ENCODE measurements around the gene AHCTF1.

Gene AHCTF1

DNA sequence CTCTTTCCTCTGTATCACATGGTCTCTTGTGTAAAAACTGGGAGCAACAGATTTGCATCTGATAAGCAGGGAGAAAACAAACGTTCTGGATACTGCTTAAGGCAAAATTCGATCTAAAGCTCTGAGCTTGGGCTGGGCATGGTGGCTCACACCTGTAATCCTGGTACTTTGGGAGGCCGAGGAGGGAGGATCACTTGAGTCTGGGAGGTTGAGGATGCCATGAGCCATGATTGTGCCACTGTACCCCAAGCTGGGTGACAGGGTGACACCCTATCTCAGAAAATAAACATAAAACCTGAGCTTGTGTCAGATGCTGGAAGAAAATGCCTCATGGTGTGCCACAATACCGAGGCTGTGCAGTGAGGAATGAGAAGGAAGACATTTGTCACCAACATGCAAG lies 133.6 kb downstream of the AHCTF1 start:
- DNase-seq (ENCODE audit: low spot score) = no peak

DNA sequence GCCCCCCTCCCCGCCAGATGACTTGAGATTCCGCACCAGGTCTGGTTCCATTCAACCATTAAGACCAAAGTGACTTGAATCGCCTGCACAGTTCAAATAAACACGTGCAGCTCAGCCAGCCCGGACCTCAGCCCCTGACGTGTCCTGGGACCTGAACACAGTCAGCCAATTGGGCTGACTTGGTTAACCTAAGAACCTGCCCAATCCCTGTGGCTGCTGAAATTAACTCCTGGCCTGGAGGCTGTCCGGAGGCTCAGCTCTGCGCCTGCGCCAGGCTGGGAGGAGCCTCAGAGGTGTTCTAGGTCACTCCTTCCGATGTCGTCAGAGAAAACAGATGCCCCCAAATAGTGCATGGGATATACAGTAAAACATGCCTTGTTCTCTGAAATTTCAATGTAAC lies 134.2 kb downstream of the AHCTF1 start:
- no peak for DNase-seq (ENCODE audit: low spot score)

DNA sequence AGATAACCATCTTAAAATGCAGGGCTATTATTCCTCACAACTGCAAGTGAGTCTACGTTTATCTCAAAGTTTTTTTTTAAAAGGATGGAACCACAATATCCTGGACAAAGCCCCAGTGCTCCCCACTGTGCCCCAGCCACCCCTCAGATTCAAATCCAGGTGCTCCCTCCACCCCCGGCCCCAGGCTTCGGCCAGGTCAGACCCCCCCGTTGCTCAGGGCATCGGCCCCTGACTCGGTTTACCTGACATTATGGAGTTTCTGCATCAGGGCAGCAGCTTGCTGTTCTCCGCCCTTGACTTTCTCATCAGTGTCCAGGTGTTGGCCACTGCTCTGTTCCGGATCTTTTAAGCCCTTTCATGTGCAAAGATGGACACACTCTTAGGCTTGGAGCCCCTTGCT lies 134.6 kb downstream of the AHCTF1 start:
- no peak for DNase-seq (ENCODE audit: low spot score)

DNA sequence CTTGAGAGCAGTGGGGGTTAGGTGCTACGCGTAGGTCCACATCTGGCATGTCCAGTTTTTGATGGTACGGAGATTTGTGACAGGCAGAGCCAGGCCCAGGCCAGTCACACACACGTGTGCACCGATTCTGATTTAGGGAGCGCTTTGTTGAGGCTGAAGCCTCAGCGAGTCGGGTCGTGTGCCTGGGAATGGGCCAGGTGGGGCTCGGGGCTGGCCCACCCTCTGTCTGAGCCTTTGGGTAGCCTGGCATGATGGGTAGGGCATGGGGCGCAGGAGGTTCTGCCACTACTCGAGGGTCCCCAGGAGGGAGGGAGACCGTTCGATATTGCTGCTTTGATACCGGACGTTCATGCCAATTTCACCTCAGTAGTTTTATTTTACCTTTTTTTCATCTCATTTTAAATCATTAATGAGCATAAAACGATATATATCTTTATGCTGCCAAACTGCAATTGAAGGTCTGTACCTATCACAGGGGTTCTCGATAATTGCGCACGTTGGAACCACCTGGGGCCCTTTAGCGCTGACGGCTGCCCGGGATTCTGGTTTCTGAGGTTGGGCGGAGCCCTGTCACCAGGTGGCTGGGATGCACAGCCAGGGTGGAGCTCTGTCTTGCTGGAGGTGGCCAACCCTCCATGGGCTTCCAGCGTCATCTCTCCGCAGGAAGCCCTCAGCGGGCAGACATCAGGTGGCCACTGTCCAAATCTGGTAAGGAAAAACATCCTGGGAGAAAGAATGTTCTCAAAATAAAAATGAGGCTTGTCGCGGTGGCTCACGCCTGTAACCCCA lies 135.6 kb downstream of the AHCTF1 start:
- DNase-seq (ENCODE audit: low spot score) = no peak

DNA sequence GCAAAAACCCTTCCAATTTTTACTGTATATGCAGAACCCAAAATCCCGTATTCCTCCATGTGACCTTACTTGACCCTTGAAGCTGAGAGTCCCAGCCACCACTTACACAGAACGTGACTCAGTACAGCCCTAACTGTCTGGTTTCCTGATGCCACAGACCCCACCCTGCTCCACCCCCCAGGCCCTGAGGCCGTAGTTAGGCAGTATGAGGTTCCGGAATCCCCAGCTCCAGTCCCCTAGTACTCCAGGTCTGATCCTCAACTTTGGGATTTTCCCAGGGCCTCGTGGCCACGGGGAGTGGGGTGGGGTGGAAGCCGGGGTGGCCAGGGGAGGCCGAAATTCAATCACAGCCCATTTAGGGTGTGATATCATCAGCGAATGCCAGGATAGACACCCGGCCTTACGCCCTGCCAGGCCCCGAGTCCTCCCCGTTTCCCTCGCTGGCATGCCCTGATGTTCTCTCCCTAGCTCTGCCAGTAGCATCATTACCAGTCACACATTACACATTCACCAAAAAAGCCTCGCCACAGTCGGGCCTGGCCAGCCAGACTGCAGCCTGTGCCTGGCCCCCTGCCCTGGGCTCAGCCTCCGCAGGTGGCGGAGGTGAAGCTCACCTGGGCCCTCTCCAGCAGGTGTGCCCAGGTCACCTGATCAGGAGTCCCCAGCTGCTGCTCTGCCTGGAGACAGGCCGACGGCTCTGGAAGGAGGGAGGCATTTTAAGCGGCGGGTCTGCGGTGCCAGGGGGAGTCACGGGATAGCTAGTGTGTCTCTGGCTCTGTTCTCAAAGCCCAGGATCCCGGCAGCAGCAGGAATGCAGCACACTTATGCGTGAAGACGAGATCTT lies 136.7 kb downstream of the AHCTF1 start:
- no peak for DNase-seq (ENCODE audit: low spot score)

DNA sequence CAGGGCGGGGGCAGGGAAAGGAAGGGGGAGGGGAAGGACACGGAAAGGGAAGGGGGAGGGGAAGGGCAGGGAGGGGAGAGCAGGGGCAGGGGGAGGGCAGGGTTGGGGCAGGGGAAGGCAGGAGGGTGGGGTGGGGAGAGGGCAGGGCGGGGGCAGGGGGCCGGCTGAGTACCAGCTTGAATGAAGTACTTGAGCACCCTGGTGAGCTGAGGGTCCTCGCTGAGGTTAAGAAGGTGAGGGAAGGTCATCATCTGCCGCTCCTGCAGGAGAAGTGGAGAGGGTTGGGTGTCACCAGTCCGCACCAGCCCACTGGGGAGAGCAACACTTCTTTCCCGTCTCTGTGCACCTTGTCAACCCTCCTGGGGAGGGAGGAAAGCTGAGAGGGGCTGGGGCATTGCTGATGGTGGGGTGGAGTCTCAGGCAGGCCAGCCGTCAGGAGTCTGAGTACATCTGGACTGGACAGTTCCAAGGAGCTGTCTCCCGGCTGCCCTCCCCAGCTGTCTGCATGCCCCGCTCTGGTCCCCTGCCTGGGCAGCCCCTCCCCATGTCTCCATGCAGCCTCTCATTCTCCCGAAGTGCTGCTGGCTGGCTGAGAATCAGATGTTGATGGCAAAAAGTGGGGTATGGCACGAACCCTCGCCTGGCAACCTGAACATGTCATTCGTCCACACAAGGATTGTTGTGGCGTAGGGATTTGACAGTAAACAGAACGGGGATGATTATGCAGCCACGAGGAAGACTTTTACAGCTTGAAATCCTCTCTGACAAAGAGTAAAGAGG lies 137.5 kb downstream of the AHCTF1 start:
- no peak for DNase-seq (ENCODE audit: low spot score)

DNA sequence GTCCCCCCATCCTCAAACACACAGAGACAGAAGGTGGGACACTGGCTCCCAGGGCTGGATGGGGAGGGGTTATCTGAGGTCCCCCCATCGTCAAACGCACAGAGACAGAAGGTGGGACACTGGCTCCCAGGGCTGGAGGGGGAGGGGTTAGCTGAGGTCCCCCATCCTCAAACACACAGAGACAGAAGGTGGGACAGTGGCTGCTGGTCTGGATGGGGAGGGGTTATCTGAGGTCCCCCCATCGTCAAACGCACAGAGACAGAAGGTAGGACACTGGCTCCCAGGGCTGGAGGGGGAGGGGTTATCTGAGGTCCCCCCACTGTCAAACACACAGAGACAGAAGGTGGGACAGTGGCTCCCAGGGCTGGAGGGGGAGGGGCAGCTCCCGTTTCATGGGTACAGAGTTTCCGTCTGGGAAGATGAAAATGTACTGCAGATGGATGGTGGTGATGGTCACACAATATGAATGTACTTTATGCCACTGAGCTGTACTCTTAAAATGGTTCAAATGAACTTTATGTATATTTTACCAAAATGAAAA lies 138.3 kb downstream of the AHCTF1 start:
- no peak for DNase-seq (ENCODE audit: low spot score)

DNA sequence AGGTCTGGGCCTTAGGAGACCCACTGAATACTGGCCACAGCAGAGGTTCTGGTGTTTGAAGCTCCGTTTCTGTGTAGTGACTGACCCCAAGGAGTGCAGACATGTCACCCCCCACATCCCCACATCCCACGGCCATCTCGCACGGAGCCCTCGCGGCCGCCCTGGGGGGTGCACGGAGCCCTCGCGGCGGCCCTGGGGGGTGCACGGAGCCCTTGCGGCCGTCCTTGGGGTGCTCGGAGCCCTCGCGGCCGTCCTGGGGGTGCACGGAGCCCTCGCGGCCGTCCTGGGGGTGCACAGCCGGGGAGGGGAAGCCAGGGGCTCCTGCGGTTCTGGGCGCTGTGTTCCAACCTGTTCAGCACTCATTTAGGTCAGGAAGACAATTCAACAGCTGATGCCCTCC lies 139.1 kb downstream of the AHCTF1 start:
- no peak for DNase-seq (ENCODE audit: low spot score)

DNA sequence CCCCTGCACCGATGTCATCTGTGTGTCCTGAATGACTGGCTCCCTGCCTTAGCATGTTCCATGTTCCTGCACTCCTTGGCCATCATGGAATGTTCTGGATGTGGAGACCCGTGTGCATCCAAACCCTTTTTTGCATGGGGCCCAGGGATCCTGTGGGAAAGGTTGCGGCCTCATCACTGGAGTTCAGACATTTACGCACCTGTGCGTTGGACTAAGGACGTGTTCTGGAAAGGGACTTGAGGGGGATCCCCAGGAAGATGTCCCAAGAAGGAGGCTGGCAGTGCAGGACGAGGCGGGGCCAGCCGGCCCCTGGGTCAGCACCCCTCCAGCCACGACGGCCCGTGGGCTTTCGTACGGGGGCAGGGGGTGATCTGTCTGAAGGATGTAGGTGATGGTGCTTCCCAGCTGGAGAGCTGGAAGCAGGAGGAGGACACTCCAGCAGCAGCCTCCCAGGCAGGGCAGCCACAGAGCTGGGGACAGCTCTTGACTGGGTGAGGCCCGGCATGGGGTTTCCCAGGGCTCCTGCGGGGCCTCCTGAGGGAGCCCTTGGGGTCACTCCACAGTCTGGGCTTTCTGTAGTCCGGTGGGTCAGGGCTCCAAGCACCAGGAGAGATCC lies 140.3 kb downstream of the AHCTF1 start:
- no peak for DNase-seq (ENCODE audit: low spot score)

DNA sequence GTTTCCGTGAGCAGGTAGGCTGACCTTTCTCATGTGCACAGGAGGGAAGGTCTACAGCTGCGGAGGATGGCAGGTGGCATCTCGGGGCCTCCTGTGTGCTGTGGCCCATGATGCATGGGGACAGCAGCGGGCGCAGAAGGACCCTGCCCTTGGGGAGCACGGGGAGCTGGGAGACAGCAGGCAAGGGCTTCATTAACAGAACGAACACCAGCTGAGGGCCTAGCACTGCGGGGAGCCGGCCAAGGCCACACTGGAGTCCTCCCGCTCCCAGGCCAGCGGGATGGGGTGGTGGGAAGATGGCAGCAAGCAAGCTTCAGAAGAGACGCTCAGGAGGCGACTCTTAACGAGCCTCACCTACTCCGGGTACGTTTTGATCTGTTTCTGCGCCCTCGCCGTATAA lies 140.9 kb downstream of the AHCTF1 start:
- DNase-seq (ENCODE audit: low spot score) = no peak

DNA sequence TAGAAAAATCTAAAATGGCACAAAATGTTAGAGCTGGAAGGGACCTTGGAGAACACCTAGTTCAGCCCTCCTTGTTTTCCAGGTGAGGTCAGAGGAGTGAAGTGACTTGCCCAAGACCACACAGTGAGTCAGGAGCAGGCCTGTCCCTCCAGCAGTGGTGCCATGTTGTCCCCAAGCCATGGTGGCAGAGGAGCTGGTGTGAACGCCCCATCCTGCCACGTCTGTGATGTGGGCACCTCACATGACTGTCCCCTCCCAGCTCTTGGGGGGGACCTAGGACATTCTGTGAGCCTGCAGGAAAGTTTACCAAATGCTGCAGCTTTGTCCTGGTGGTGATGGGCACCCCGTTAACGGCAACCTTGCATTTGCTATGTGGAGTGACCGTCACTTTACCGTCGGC lies 141.4 kb downstream of the AHCTF1 start:
- no peak for DNase-seq (ENCODE audit: low spot score)

DNA sequence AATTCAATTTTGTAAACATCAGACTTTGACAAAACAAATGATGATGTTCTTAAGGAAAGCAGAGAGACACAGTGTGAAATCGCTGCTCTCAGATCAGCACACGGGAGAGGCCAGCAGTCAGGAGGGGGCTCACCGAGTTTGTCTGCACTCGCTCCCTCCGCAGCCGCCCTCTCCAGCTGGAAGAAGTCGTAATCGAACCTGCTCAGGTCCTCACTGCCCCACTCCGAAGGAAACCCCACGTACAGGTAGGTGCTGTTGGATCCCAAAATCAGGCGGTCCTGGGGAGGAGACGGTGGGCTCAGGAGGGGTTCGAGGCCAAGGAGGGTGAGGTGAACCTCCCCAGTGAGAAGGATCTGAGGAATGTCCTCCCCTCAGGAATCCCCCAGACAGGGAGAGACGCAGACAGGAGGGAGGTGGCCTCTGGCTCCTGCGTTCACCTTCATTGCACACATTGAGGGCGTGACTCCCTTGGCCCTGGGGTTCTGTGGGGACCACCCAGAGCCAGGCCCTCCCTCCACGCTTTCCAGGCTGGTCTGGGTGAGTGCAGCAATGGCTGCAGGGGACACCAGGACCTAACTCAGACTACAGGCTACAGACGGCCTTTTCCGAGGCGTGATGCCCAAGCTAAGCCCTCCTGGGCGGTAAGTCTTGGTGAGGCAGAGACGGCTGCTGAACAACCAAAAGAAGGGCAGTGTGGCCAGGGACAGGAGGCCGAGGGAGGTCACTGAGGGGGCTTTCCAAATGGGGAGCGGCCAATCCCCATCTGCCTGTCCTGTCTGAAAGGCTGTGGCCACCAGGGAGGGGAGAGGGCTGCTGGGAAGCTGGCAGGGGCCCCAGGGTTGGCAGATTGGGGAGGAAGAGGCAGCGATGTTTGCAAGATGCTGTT lies 142.1 kb downstream of the AHCTF1 start:
- DNase-seq (ENCODE audit: low spot score) = no peak

Measured in left forelimb (tissue), 1 donor.